ENCODE data around the gene DCBLD1.

The DCBLD1 gene

DNA sequence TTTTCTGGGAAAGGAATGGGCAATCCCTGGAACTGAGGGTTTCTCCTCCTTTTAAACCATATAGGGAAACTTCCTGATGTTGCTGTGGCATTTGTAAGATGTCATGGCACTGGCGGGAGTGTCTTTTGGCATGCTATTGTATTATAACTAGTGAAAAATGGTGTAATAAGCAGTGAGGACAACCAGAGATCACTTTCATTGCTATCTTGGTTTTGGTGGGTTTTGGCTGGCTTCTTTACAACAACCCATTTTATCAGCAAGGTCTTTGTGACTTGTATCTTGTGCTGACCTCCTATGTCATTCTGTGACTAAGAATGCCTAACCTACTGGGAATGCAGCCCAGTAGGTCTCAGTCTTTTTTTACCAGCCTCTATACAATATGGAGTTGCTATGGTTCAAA, 9.1 kb upstream of the DCBLD1 start:
- no peak for DNase-seq

DNA sequence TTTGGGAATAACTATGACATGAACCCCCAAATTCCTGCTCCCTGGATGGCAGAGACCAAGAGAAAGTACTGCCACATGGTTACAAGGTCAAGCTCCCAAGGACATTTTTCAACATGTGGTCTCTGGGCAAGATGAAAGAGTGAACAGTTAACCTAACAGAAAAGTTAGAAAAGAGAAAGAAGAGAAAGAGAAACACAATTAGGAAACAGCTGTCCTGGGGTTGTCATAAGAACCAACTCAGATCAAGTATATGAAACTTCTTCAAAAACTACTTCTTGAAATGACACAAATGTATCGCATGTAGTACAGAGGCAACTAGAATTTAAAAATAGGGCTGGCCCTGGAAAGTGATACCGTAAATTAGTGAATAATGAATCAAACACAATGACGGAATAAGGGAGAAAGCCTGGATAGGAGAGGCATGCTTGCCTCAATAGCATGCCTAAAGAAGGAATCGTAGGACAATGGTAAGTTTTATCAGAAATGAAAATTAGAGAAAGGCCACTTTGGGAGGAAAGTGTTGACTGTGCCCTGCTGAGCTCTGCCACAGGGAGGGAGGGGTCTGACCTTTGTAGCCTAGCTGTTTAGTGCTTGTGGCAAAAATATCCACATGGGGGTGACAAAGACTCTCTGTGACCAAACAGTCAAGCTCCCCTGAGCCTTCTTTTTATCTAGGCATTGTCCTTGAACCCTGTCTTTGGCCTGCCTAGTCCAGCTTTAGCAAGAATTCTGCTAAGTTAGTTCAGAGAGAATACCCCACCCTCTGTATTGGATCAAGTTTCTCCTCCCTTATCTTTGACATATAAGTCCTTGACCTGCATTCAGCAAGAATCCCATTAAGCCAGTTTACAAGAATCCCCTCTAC, 4.3 kb upstream of the DCBLD1 start:
- no peak for DNase-seq

DNA sequence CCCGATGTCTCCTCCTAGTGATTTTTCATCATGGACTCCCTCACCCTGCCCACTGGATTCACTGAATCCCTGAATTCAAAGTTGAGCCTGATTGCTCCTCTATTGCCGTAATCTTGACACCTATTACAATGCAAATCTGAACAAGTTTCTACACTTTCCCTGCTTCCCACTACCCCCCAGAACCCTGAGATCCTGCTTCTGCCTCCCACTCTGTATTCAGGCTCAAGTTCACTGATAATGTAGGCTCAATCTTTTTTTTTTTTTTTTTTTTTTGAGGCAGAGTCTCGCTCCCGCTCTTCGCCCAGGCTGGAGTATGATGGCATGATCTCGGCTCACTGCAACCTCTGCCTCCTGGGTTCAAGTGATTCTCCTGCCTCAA, 3.6 kb upstream of the DCBLD1 start:
- no peak for DNase-seq

DNA sequence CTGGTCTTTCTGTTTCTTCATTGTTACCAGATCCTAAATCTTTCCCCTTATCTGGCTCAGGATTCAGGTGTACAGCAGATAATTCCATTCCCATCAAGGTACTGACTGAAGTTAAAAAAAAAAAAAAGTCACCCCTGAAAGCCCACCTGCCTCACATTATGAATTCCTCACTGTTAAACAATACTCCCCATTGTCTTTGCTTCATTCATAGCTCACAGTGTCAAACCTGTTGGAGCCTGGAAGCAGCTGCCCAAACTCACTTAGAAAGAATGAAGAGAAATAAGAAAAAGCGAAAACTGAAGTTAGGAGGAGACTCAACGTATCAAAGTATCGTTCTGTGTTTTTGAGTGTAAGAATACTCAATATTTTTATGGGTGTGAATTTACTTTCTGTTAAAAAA, 1.8 kb upstream of the DCBLD1 start:
- no peak for DNase-seq

DNA sequence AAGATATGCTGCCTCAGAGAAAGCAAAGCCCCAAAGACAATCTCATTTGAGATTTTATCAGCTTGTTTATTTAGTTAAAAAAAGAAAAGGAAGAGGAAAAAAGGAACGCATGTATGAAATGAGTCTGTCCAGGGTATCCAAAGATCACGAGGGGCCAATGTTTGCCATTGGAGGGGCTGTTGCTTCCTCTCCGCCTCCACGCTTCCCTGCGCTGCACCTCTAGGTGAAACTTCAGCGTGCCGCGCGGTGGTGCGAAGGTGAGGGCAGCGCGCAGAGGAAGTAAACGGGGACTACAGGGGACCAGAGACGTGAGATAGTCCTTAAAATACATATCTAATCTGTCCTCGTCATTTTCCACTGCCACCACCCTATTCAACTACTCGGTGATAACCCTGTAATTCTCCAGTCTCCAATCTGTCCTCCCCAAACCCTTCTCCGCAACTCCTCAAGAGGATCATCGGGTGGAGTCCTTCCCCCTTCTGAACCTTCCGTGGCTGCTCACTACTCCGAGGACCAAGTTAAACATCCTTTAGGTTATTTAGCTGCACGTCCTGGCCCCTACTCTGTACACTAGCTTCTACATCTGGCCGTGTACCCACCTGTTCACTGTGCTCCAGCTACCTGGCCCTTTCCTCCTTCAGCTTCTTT, 1.1 kb upstream of the DCBLD1 start:
- no peak for DNase-seq

DNA sequence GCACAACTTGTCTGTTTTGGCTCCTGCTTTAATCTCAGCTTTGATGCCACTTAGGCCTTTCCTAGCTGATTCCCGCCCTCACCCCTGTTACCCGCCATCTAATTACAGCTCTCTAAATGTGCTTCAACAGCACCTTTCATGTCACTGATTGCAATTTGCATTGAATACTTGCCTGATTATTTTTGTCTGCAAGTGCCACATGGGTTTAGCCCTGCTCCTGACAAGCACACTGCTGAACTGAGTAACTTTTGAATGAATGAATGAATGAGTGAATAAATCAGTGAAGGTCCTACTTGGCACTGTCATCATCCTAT, 591 bp upstream of the DCBLD1 start:
- no peak for DNase-seq

DNA sequence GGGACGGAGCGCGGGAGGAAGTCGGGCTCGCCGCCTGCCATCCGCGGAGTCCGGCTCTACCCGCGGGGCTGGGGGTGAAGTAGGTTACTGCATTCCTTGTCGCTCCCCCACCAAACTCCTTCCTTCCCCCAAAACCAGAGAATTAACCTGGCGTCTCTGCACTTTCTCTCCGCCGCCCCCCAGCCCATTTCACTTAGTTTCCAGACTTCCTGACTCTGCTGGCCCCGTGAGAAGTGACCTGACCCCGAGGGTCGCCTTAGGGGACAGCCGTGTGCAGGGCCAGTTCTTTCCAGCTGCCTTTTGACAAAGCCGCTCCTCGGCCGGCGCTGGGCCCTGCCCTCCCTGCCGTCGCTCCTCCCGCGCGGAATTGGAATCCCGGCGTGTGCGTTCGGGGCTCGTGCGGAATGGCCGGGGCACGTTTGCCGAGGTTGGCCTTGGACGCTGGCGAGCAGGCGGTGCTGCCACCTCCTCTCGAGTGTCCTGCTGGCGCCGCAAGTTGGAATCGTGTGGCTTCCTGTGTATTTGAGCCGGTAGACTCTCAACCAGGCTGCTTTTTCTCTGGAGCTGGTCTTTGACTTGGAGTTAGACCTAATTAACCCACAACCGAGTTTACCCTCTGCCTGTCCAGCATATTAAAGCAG, 650 bp downstream of the DCBLD1 start:
- peak in 1 of 2 donors; percentile 37 for DNase-seq

GRCh38 chr6:117483645-117484016, 1.2 kb downstream of the DCBLD1 start:
- no peak for DNase-seq

- DNase-seq: no peak
These were observed 1.7 kb downstream of the DCBLD1 start for GRCh38 chr6:117484052-117484646.

DNA sequence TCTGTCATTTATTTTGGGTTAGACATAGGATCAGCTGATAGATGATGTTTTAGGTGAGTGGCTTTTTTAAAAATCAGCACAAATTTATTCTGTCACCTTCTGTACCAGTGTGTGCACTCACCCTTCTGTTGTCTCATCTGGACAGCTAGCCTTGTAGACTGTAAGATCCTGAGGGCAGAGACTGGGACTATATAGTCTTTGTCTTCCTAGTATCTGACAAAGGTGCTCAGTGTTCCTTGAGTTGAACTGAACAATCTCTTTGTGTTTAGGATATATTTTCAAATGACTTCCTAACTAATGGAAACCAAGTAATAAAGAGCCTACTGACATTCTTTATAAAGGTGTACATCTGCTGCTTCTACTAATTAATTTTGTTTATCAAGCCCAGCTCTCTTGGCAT, 3.0 kb downstream of the DCBLD1 start:
- DNase-seq: no peak

DNA sequence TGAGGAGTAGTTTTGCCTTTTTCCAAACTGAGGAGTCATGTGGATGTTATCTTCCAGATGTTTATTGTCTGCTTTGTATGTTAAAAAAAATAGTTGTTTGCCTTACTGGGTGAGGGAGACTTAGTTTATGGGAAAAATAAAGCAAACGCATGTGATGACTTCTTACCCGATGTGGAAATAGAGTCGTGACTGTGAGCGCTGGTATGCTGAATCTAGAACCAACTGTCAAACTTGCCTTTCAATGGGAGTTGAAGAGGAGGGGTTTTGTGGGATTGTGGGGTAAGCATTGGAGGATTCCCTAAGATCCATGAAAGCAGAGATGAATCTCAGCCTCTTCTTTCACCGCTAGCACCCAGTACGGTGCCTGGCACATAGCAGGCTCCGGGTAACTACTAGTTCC, 5.3 kb downstream of the DCBLD1 start:
- no peak for DNase-seq

- no peak for DNase-seq
These were observed 6.5 kb downstream of the DCBLD1 start for GRCh38 chr6:117489003-117489402.

DNA sequence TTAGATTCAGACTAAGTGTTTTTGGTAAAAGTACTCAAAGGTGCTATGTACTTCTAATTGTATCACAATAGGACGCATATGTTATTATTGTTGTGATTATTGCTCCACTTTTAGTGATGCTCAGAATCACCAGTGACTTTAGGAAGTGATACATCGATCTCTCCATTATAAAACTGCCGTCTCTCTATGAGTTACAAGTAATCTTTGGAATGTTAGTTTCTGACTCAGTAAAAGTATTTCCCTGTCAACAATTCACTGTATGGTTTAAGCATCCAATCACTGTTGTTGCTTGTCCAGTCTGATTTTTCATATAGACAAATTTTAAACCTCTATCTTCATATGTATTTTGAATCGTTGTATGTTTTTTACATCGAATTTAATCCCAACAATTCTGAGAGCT, 9.4 kb downstream of the DCBLD1 start:
- no peak for DNase-seq

DNA sequence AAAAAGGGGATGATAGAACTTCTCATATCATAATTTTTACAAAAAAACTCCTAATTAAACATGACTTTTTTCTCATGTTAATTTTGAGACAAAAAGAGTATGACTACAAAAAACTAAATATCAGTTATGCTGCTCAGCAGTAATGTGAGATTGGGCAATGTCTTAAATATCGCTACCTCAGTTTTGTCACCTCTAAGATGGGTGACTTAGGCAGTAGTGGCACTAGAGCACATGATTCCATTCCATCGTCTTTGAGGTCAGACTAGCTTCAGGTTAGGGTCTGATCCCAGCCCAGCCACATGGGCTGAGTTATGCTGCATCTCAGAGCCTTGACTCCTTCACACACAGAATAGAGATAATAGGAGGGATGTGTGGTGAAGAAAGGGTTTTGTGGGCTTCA, 11.0 kb downstream of the DCBLD1 start:
- DNase-seq: no peak

DNA sequence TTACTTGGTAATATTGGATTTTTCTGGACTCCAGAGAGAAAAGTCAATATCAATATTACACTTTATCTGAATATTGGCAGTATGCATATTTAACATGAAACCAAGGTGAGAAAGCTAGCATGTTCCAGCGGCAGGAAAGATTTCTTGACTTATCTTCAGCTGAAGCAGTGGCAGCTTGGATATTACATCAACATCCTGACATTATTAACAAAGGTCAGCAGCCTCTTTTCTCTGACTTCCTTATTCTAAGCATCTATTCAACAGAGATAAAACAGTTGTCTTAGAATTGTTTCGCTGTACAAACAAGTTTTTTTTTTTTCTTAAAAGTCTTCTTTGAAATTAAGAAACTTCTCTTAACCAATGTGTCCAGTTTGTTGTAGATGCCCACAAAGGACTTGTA, 11.8 kb downstream of the DCBLD1 start:
- DNase-seq: no peak

- DNase-seq: no peak
These were observed 12.3 kb downstream of the DCBLD1 start for GRCh38 chr6:117494694-117495318.

DNA sequence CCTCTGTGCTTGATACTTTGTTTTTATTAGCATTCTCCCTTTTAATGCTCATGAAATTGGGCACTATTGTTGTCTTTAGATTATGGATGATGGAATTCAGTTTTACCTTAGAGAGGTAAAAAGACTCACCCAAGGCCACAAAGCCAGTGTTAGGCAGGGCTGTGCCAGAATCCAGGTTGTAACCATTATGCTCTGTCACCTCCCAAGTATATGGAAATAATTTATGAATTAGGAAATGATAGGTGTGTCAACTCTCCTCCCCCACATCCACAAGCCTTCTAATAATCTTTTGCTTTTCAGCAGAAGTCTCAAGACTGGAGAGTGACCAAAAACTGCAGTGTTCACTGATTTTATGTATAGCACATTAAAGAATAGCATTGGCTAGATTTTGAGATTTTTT, 13.0 kb downstream of the DCBLD1 start:
- no peak for DNase-seq

DNA sequence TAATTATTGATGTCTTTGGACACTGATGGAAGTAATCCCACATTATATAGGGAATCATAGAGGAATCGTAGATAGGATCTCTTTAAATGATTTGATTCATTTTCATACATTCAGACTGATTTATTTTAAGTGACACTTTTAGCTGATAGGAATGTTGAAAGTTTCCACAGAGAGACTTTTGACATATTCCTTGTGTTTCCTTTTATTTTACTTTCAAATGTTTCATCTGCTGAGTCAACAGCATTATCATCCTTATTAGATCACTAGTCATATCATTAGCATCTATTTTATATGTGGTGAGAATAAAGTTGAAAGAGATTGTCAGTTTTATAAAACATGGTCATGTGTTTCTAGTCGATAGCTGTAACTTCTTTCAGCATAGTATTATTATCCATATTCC, 13.4 kb downstream of the DCBLD1 start:
- DNase-seq: no peak

DNA sequence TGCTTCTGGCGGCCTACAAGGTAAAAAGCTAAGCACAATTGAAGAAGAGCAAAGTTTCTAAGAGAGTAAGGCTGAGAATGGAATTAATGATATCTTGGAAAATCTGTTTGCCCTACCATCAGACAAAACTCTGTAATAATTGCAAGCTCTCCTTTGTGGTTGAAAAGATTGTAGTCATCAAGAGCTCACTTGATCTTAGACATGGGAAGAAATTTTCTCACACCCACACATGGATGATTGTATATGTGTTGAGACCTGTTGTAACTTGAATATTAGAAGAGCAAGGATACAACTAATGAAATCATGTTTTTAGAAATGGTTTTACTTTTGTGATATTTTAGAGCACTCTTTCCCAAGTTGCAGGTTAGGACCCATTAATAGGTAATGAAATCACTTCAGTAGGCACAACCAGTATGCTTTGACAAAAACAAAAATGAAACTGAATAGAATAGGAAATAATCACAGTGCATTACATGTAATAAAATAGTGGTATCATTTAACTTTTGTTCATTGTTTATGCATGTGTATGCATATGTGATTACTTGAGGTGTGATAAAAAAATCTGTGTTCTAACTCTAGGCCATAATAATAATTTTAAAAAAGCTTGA, 14.0 kb downstream of the DCBLD1 start:
- no peak for DNase-seq

DNA sequence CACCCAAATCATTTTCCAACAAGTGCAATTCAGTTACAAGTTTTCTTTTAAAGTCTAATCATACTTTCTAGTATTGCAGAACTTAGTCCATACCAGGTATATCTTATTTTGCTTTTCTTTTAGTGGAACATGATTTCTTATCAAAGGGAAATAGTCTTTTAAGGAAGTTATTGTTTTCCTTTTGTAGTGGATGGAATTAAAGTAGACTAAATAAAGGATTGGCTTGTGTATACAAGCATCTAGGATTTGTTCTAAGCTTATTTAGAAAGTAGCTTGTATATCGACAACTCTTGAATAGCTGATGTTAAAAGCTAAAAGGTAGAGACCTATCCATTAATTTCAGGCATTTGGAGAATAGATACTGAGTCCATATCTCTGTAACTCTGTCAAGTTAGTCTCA, 14.8 kb downstream of the DCBLD1 start:
- no peak for DNase-seq

GRCh38 chr6:117498159-117498558, 15.7 kb downstream of the DCBLD1 start:
- no peak for DNase-seq

DNA sequence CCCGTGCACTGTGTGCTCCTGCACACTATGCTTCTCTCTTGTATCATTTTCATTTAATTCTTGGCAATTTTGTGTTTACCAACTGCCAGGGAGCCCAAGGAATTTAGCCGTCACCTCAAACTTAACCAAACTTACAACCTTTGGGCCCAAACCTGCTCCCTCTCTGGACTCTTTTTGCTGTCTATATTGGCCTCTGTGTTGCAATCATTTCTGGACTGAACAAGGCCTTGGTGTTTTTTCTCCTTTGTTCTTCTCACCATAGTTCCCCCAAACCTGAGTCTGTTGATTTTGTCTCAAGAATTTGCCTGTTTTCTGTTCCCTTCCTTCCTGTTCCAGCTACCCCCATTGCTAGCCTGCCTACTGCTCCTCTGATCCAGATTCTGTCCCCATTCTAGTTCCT, 19.2 kb downstream of the DCBLD1 start:
- DNase-seq: no peak

GRCh38 chr6:117502580-117502979, 20.1 kb downstream of the DCBLD1 start:
- DNase-seq: no peak

Data from bone marrow (tissue), 2 donors.